GM18498 (cell line): ENCODE results near the gene GPX4.

Source experiments
- ATAC-seq: cut with Tn5 transposase; IDR thresholded peaks from one replicate; pipeline ENCODE4 v1.9.1; 2021; ENCODE audit warnings: mild to moderate bottlenecking, moderate library complexity; ENCODE audit not compliant: unreplicated experiment

GPX4 gene

DNA sequence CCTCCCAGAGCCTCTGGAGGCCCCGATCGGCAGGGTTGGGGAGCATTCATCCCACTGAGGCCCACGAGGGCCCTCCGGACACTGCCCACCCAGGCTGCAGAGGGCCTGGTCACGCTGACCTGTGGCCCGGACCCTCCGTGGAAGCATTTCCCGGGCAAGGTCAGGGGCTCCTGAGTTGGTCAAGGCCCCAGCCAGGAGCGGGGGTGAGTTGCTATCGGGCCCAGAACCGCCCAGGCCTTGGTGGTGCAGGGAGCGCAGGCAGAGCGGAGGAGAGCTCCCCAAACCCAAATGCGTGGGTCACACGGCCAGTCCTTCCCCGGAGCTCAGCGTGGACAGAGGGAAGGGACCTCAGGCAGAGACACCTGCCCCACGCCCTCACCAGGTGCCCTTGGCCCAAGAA, 25.7 kb downstream of the GPX4 start:
- ATAC-seq: no peak

- no peak for ATAC-seq
Measured at GRCh38 chr19:1130771-1131717, 27.2 kb downstream of the GPX4 start.

GRCh38 chr19:1131718-1132551, 28.1 kb downstream of the GPX4 start:
- ATAC-seq: peak; percentile 57

DNA sequence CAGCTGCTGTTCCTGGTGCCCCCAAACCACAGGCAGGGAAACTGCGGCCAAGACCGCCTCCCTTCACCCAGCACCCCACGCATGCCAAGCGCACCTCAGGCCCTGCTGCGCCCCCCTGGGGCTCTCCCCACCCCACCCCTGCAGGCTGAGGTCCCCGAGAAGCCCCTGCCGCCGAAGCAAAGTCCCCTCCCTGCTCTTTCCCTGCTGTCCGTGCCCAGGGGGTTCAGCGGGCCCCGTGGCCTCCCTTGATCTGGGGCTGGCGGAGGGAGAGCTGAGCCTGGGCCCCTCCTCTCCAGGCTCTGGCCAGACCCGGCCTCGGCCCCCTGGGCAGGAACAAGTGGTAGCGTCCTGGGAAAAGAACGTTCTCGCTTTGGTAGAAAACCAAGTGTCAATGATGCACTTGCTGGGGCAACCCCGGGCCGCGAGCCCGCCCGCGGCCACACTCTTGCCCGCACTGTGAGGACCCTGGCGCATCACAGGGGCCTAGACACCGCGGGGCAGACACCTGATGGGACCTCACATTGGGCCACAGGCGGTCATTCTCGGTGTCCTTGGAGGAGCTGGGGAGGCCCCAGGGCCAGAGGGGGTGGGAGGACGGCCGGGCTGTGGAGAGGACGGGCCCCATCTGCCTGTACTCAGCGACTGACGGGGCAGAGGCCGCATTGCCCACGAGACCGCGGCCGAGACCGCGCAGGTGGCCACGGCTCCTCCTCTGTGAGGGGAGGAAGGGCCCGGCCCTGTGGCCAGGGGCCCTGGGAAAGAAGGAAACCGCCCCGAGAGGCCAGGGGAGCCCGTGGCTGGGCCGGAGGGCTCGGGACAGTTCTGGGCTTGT, 29.0 kb downstream of the GPX4 start:
- peak; percentile 6 for ATAC-seq

DNA sequence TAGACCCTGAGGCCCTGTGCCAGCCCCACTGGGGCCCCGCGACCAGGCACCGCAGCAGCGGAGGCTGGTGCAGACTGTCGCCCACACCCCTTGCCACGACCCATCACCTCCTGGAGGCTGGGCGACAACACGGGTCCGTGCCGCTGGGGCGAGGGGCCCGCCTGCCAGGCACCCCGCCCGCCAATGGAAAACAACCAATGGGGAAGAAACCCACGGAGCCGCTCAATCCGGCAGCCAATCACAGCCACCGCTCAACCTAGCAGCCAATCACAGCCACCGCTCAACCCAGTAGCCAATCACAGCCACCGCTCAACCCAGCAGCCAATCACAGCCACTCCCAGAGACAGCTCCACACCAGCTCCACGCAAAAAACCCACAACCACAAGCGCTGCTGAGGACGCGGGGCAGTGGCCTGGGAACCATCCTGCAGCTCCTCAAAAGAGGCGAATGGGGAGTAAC, 29.7 kb downstream of the GPX4 start:
- ATAC-seq: no peak

DNA sequence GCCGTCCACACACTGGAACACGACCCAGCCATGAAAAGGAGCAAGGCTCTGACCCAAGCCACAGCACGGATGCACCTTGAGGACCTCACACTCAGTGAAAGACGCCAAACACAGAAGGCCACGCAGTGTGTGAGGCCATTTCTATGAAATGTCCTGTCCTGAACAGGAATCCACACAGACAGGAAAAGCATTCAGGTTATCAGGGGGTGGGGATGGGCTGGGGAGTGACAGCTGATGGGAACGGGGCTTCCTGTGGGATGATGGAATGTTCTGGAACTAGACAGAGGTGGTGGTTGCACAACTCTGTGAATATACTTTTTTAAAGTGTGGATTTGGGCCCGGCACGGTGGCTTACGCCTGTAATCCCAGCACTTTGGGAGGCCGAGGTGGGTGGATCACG, 30.6 kb downstream of the GPX4 start:
- no peak for ATAC-seq

- no peak for ATAC-seq
Measured at GRCh38 chr19:1135454-1135853, 31.7 kb downstream of the GPX4 start.

GRCh38 chr19:1136201-1136600, 32.4 kb downstream of the GPX4 start:
- ATAC-seq: no peak

GRCh38 chr19:1136621-1137317, 33.0 kb downstream of the GPX4 start:
- no peak for ATAC-seq

- no peak for ATAC-seq
Measured at GRCh38 chr19:1138121-1138520, 34.3 kb downstream of the GPX4 start.

GRCh38 chr19:1139126-1139525, 35.3 kb downstream of the GPX4 start:
- ATAC-seq: no peak

- ATAC-seq: no peak
Measured at GRCh38 chr19:1140272-1141027, 36.7 kb downstream of the GPX4 start.

DNA sequence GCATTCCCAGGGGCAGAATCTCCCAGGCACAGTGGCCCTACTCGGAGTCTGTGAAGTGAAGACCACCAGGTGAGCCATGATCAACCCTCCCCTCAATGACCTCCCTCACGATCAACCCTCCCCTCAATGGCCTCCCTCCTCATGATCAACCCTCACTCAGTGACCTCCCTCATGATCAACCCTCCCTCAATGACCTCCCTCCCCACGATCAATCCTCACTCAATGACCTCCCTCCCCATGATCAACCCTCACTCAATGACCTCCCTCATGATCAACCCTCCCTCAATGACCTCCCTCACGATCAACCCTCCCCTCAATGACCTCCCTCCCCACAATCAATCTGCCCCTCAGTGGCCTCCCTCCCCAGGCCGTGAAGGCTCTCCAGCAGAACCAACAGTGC, 38.1 kb downstream of the GPX4 start:
- ATAC-seq: no peak

DNA sequence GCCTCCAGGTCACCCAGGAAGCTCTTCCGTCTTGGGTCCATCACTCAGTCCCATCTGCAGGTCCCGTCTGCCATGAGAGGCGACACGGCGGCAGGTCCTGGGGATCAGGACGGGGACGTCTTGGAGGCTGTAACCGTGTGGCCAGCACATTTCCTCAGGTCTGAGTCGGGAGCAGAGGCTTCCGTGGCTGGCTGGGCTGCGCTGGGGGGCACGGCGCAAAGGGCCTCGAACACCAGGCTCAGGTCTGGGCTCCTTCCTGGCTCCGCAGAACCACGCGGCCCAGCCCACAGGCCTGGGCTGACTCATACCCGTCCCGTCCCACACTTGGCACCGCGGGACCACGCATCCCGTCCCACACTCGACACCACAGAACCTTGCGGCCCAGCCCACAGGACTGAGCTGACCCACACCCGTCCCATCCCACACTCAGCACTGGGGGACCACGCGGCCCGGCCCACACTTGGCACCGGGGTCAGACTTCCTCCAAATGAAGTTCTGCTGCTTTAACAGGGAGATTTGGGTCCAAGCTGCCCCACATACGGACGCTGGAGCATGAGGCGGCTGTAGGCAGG, 40.1 kb downstream of the GPX4 start:
- ATAC-seq: no peak

DNA sequence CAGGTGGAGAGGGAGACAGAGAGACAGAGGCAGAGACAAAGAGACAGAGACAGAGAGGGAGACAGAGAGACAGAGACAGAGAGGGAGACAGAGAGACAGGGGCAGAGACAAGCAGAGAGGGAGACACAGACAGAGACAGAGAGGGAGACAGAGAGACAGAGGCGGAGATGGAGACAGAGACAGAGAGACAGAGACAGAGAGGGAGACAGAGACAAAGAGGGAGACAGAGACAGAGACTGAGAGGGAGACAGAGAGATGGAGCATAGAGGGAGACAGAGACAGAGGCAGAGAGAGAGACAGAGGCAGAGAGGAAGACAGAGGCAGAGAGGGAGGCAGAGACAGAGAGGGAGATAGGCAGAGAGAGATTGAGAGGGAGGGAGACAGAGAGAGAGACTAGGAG, 40.9 kb downstream of the GPX4 start:
- no peak for ATAC-seq

GRCh38 chr19:1145635-1146411, 42.0 kb downstream of the GPX4 start:
- ATAC-seq: no peak

GRCh38 chr19:1146412-1146699, 42.6 kb downstream of the GPX4 start:
- no peak for ATAC-seq

DNA sequence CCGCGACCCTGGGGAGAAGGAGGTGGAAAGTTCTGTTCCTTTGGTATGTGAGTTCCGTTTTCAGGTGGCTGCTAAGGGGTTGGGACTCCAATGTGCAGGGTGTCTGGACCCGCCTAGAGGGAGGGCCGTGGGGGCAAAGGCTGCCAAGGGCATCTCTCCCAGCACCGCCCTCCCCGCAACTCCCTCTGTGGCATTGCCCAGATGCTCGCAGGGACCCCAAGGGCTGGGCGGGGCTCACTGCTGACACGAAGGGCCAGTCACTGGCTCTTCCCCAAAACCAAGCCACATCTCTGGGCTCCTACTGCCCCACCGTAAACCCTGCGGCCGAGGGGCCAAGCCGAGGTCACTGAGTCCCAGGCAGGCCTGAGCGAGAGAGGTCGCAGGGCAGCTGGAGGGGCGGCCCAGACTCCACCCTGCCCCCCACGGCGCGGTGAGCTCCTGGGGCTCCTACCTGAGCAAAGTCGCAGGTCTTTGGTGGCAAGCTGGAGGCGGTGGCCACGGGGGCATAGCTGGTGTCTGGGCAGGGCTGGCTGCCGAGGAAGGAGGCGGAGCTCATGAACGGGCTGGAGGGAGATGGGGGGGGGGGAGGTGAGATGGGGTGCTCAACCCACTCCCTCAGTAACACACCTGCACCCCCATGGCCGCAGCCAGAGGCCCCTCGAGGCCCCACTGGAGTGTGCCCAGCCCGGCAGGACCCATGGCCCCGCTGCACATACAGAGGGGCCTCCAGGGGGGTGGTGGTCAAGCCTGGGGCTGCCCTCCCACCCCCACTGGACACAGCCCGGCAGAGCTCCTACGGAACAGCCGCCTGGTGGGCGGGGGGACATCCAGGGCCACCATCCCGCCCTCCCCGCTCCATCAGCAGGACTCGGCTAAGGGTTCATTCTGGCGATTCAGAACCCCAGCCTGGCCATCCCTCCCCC, 43.3 kb downstream of the GPX4 start:
- no peak for ATAC-seq
